Lower leg skin (tissue), 4 donors: ENCODE results near the gene PIM3. TPM values are rescaled to one million over a fixed set of nuclear protein-coding genes. Genes with fewer than 3 reads are reported as not detected.

Experiments used
- DNase-seq, 2 donors: peaks; one replicate each; pipeline ENCODE4 v3.0.0-alpha.2; 2019; ENCODE audit warnings: low spot score in 2 of 2
- H3K4me3 ChIP-seq: fragments of 200-600 bp; sonication (generic); 2 replicates; pipeline ENCODE4 v1.5.1; 2017; ENCODE audit warnings: mild to moderate bottlenecking, low read depth; ENCODE audit not compliant: poor library complexity, severe bottlenecking
- POLR2A ChIP-seq, 2 donors: fragments of 450-650 bp; IDR thresholded peaks; one replicate each; pipeline ENCODE4 v1.6.1; 2016 to 2017; ENCODE audit warnings: antibody characterized with exemption in 2 of 2, mild to moderate bottlenecking in 1 of 2, moderate library complexity in 1 of 2
- WGBS, 2 donors: methylation state at CpG; one replicate each; pipeline ENCODE4 v1.1.5; 2018; 5-methylcytosine and 5-hydroxymethylcytosine counted together
- intact Hi-C: fragments of 100-400 bp; cut with DNase I; formaldehyde crosslinking; loops from one replicate; pipeline ENCODE4 v1.15.0; 2023; ENCODE audit warnings: low total_unique reads
- total RNA-seq, 4 donors: library from RNA; depleted of rRNA; stranded (reverse); fragments of >200 nt; gene quantifications; one replicate each; pipeline ENCODE4 v1.1.0, GENCODE V29; 2016
- TF ChIP-seq, protein P1 (sequence below), 3 donors: fragments of 450-650 bp; IDR thresholded peaks; one replicate each; pipeline ENCODE4 v1.5.1; 2016; ENCODE audit warnings: antibody characterized with exemption in 3 of 3, mild to moderate bottlenecking in 3 of 3, moderate library complexity in 2 of 3

Gene PIM3
- total RNA-seq, 4 donors from 2014 or later, result 149 to 181 (median 163) TPM

- TF ChIP-seq, protein P1, sequence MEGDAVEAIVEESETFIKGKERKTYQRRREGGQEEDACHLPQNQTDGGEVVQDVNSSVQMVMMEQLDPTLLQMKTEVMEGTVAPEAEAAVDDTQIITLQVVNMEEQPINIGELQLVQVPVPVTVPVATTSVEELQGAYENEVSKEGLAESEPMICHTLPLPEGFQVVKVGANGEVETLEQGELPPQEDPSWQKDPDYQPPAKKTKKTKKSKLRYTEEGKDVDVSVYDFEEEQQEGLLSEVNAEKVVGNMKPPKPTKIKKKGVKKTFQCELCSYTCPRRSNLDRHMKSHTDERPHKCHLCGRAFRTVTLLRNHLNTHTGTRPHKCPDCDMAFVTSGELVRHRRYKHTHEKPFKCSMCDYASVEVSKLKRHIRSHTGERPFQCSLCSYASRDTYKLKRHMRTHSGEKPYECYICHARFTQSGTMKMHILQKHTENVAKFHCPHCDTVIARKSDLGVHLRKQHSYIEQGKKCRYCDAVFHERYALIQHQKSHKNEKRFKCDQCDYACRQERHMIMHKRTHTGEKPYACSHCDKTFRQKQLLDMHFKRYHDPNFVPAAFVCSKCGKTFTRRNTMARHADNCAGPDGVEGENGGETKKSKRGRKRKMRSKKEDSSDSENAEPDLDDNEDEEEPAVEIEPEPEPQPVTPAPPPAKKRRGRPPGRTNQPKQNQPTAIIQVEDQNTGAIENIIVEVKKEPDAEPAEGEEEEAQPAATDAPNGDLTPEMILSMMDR (IDR thresholded peaks at IDR 0.05), result no peak
- no peak for TF ChIP-seq POLR2A (IDR thresholded peaks at IDR 0.05)
- WGBS, 2 donors, result 36 to 45% methylated on average over 11 to 12 of the region's 14 CpGs
- peak in 1 of 2 donors; percentile 76 for DNase-seq
- intact Hi-C loops, result loop anchor here (2.0 to 10.0 kb wide), 2 partner anchors 100 to 254 kb away; partner anchors contain the start of gene TRABD
- no peak overlapping the region for H3K4me3 ChIP-seq
These were observed 29.8 kb upstream of the PIM3 start for GRCh38 chr22:49930596-49931412.

DNA sequence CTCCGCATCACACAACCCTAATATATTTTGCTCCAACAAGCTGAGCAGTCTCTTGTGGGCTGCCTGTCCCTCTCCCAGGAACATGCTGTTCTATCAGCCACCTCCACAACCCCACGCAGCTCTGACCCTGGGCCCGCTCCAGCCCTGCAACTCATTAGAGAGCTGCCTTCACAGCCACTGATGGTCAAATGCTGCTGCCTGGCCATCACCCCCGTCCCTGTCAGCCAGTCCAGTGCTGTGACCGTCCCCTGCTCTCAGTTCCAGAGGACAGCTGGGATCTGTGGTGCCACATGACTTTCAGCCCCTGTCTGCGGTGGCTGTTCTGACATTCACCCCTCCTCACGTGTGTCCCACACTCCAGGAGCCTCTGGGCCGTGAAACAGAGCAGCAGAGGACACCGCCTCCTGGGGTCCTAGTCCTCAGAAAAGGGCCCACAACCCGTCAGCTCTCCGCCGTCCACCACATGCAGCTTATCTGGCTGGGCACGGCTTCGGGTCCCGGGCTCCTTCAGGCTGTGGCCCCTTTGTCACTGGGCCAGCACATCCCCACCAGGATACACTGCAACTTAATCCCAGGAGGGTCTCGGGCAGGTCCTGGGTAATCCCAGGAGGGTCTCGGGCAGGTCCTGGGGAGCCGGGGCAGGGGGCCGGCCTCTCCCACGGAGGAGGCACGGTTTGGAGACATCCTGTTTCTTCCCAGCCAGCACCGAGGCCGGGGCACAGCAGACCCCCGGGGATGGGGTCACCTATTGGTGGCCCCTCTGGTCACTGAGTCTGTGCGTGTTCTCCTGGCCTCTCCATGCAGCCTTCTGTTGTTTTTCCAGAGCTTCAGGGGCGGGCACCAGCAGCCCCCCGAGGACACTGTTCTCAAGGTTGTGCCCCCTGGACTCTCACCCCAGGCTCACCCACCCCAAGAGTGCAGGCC, 27.1 kb upstream of the PIM3 start:
- peak in 1 of 2 donors; percentile 96 for DNase-seq
- 63 to 77% methylated on average over 26 of the region's 27 CpGs for WGBS, 2 donors
- TF ChIP-seq, protein P1 (IDR thresholded peaks at IDR 0.05), result no peak
- TF ChIP-seq POLR2A (IDR thresholded peaks at IDR 0.05), result no peak
- intact Hi-C loops, result loop anchor here (10.0 kb wide), 1 partner anchor 251 kb away; the partner anchor contains the start of gene TRABD
- H3K4me3 ChIP-seq, result no peak overlapping the region

DNA sequence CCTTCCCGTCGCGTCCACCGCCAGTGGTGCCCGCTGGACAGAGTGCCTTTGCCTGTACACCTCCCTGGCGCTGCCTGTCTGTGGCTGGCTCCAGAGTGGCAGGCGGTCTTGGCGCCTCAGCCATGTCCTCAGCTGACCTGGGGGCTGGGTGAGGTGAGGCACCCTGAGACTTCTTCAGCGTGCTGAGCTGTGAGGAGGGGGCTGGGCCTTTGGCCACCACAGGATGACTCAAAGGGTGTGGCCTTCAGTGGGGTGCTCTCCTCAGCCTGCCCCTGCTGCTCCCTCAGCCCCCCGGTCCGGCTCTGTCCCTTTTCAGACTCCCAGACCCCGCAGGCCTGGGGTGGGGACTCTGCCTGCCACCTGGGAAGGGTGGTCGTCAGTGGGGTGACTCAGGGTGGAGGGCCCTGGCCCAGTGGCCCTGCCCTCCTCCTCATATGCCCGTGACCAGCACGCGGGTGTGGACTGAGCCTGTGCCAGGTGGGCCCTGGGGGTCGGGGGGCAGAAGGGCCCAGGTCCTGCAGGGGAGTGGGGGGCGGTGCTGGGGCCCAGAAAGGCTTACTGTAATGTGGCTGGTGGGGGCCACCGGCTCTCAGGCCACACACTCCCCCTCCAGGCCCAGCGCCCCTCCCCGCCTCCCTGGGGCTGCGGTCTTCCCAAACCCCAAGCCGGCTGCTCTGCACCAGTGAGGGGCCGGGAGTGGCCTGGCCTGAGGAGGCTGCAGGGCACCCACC, 26.2 kb upstream of the PIM3 start:
- DNase-seq, result no peak
- peak overlapping the region; percentile 28 for H3K4me3 ChIP-seq
- intact Hi-C loops, result loop anchor here (10.0 kb wide), 1 partner anchor 250 kb away; the partner anchor contains the start of gene TRABD
- TF ChIP-seq, protein P1 (IDR thresholded peaks at IDR 0.05), result no peak
- 39 to 41% methylated on average over 19 to 21 of the region's 24 CpGs for WGBS, 2 donors

GRCh38 chr22:49934891-49935557, 25.5 kb upstream of the PIM3 start:
- DNase-seq, result peak; percentile 79 to 96
- intact Hi-C loops, result loop anchor here (10.0 kb wide), 1 partner anchor 250 kb away; the partner anchor contains the start of gene TRABD
- 2 to 16% methylated on average over 9 to 18 of the region's 56 CpGs for WGBS, 2 donors
- TF ChIP-seq, protein P1 (IDR thresholded peaks at IDR 0.05), result no peak
- TF ChIP-seq POLR2A (IDR thresholded peaks at IDR 0.05), result no peak
- peak overlapping the region; percentile 28 for H3K4me3 ChIP-seq

DNA sequence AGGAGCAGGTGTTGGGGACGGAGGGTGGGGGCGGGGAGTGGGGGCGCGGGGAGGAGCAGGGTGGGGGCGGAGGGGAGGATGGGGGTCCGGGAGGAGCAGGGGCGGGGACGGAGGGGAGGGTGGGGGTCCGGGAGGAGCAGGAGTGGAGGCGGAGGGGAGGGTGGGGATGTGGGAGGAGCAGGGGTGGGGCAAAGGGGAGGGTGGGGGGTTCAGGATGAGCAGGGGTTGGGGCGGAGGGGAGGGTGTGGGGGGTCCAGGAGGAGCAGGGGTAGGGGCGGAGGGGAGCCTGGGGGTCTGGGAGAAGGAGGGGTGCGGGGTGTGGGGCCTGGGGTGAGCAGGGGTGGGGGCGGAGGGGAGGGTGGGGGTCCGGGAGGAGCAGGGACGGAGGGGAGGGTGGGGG, 25.0 kb upstream of the PIM3 start:
- intact Hi-C loops, result loop anchor here (10.0 kb wide), 1 partner anchor 249 kb away; the partner anchor contains the start of gene TRABD
- H3K4me3 ChIP-seq, result no peak overlapping the region
- no peak for DNase-seq
- WGBS, 2 donors, result 0 to 17% methylated on average over 3 of the region's 16 CpGs
- TF ChIP-seq POLR2A (IDR thresholded peaks at IDR 0.05), result no peak
- TF ChIP-seq, protein P1 (IDR thresholded peaks at IDR 0.05), result no peak
